H1 (cell line): ENCODE results near the gene CACNA1F. TPM values are rescaled to one million over a fixed set of nuclear protein-coding genes. Genes with fewer than 3 reads are reported as not detected.

Experiments
- GABPA ChIP-seq: IDR thresholded peaks from 2 replicates; pipeline ENCODE4 v1.6.1; 2011; ENCODE audit warnings: mild to moderate bottlenecking, low read length, moderate library complexity, borderline replicate concordance; ENCODE audit not compliant: insufficient read depth
- SP4 ChIP-seq: IDR thresholded peaks from 2 replicates; pipeline ENCODE4 v1.6.1; 2012; ENCODE audit warnings: low read length, inconsistent platforms
- USF2 ChIP-seq: IDR thresholded peaks from 2 replicates; pipeline ENCODE4 v1.6.1; 2011; ENCODE audit warnings: low read length, improper control_type of control experiment
- polyA plus RNA-seq, 7 experiments: library from polyadenylated mRNA; depleted of rRNA in 3 of 7; stranded (reverse) in 5 of 7; unstranded in 2 of 7; fragments of >200 nt in 5 of 7; fragments of 200-250 nt in 2 of 7; gene quantifications; 1 replicate in 5 of 7; 2 replicates in 1 of 7; 4 replicates in 1 of 7; pipeline versions ENCODE4 v1.2.1 to v1.2.3, GENCODE V29; 2011 to 2013; ENCODE audit warnings: missing spikeins in 2 of 7, mixed read lengths in 2 of 7
- total RNA-seq: library from RNA; stranded (reverse); fragmentation: NEBNext Ultra II Directional; extraction: Animal tissue kit (Norgen Biotek cat#: 25700); gene quantifications from 2 replicates; pipeline ENCODE4 v1.2.1, GENCODE V29; 2021

The CACNA1F gene
- total and polyA plus RNA-seq, 2 of the 8 experiments (the other 6 are each of a cell fraction or from before 2014, with no cell fraction given): 0.59 to 0.84 TPM

- TF ChIP-seq USF2 (no peak), GABPA (no peak), SP4 (no peak)
Observed at GRCh38 chrX:49247346-49247745, 14.2 kb upstream of the CACNA1F start (continued).
